ENCODE measurements around the gene PRORP. TPM values are rescaled to one million over a fixed set of nuclear protein-coding genes. Genes with fewer than 3 reads are reported as not detected.

Gene PRORP
- total RNA-seq, 1 donor from 2014 or later, result 19.4 TPM

Other genes with a start within 250 kb of the PRORP start
- gene BAZ1A, start 247.2 kb upstream of the PRORP start, total RNA-seq, result 29.9 and 30.2 TPM in 2 replicates
- gene SRP54, start 139.6 kb upstream of the PRORP start, total RNA-seq, result 44.9 and 51.0 TPM in 2 replicates
- gene FAM177A1, start 76.3 kb upstream of the PRORP start, total RNA-seq, result 30.6 and 32.7 TPM in 2 replicates
- 39.2 and 43.7 TPM in 2 replicates for gene PPP2R3C, start 562 bp upstream of the PRORP start, total RNA-seq
- 191 and 290 TPM in 2 replicates for gene PSMA6, start 169.8 kb downstream of the PRORP start, total RNA-seq